Ovary (tissue), 9 donors: ENCODE measurements around the gene ARNT2. TPM values are rescaled to one million over a fixed set of nuclear protein-coding genes. Genes with fewer than 3 reads are reported as not detected.

Experiments used
- DNase-seq, 5 donors: peaks; one replicate each; pipeline ENCODE4 v3.0.0-alpha.2; 2019 to 2020
- H3K27ac ChIP-seq, 2 donors: fragments of 200-600 bp; one replicate each; pipeline versions ENCODE4 v1.5.1 to v1.8.0; 2019 to 2022
- H3K27me3 ChIP-seq: fragments of 200-600 bp; one replicate; pipeline ENCODE4 v1.8.0; 2022
- H3K36me3 ChIP-seq: fragments of 200-600 bp; sonication (generic); one replicate; pipeline ENCODE4 v1.5.1; 2019
- H3K4me1 ChIP-seq: one replicate; pipeline ENCODE4 v1.8.1; 2013; ENCODE audit warnings: mild to moderate bottlenecking, moderate library complexity; ENCODE audit not compliant: insufficient read depth
- H3K4me3 ChIP-seq: fragments of 200-600 bp; sonication (generic); one replicate; pipeline ENCODE4 v1.5.1; 2017
- H3K9me3 ChIP-seq, 2 donors: fragments of 200-600 bp in 1 of 2; sonication (generic) in 1 of 2; one replicate each; pipeline versions ENCODE4 v1.5.1 to v1.8.1; 2013 to 2019; ENCODE audit warnings: mild to moderate bottlenecking in 1 of 2, moderate library complexity in 1 of 2
- CTCF ChIP-seq, 3 donors: fragments of 450-650 bp in 2 of 3; fragments of 200-600 bp in 1 of 3; IDR thresholded peaks; one replicate each; pipeline versions ENCODE4 v1.5.1 to v1.8.0; 2016 to 2022; ENCODE audit warnings: antibody characterized with exemption in 3 of 3, mild to moderate bottlenecking in 1 of 3
- EP300 ChIP-seq: sonication (generic); formaldehyde crosslinking; IDR thresholded peaks from one replicate; pipeline ENCODE4 v1.6.1; 2017; ENCODE audit warnings: antibody characterized with exemption
- POLR2A ChIP-seq: fragments of 450-650 bp; IDR thresholded peaks from one replicate; pipeline ENCODE4 v1.6.1; 2017; ENCODE audit warnings: antibody characterized with exemption, mild to moderate bottlenecking, moderate library complexity
- WGBS, 3 donors: extraction: QIAGEN DNeasy Blood & Tissue Kit in 1 of 3; methylation state at CpG; one replicate each; pipeline versions ENCODE4 v1.1.5 to v1.1.7; 2013 to 2017; 5-methylcytosine and 5-hydroxymethylcytosine counted together
- intact Hi-C, 4 donors: fragments of 100-400 bp; cut with DNase I; formaldehyde crosslinking; loops; one replicate each; pipeline versions ENCODE4 v1.11.0 to v1.15.1; 2022 to 2023
- polyA plus RNA-seq, 2 donors: library from polyadenylated mRNA; stranded (reverse); fragments of 200-250 nt in 1 of 2; fragments of 350-450 nt in 1 of 2; fragmentation: Illumina TruSeq in 1 of 2; extraction: RNeasy Lipid Tissue Mini Kit (QIAGEN cat#74804) in 1 of 2; gene quantifications; one replicate each; pipeline ENCODE4 v1.2.3, GENCODE V29; 2013 to 2014
- total RNA-seq, 7 donors: library from RNA; depleted of rRNA in 2 of 7; stranded (reverse); fragments of >200 nt in 2 of 7; fragmentation: NEBNext Ultra II Directional in 3 of 7; extraction: Animal tissue kit (Norgen Biotek cat#: 25700) in 3 of 7; gene quantifications; one replicate each; pipeline versions ENCODE4 v1.1.0 to v1.2.4, GENCODE V29; 2016 to 2023
- donor health status: DM: no; HTN: no; CAD: no; lungs with moderate emphysema.
- donor health status: DM: no; HTN: no; CAD: no.
- donor health status: Bipolar disorder and iron deficiency.
- donor health status: DM: yes; HTN: yes; CAD: no.
- donor health status: DM: no; HTN: no; CAD: no.
- donor health status: DM: yes; HTN: yes; CAD: no.

The ARNT2 gene
- total and polyA plus RNA-seq, 9 donors, result 11.0 to 20.5 (median 16.2) TPM

DNA sequence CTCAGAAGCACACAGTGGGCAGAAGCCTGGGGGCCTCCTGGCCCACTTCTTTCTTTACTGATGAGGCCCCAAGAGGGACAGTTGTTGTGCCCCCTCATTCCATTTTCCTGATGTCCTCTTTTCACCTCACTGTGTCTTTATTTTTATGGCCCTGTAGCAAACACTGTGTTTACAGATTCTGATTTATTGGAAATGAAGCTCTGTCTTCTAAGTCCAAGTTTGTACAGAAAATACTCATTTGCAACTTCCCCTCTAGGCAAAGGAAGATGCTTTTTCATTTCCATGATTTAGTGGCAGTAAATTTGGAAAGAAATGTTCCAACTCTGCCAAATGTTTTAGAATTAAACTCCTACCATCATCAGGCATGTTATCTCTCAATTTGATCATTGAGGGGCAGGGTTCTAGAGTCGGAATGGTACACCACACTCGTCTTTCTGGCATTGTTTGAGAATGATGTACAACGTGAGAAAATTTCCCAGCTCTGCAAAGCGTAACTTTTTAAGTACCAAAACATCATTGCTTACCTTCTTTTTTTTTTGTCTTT is 129.7 kb downstream of the ARNT2 start:
- Histone ChIP-seq H3K36me3 (no peaks in the 10 kb centered on the region), H3K4me1 (peaks cover 18% of the 10 kb centered on the region), H3K4me3 (no peak overlapping the region), H3K27ac (no peak overlapping the region), H3K9me3 (no peaks in the 10 kb centered on the region), H3K27me3 (no peaks in the 10 kb centered on the region)
- WGBS, 3 donors, result 64 to 86% (median 83%) methylated on average over 4 of the region's 4 CpGs
- no peak for DNase-seq
- intact Hi-C loops, result no loop called here
- TF ChIP-seq POLR2A (no peak), CTCF (IDR thresholded peaks at IDR 0.05) (no peak), EP300 (no peak)

DNA sequence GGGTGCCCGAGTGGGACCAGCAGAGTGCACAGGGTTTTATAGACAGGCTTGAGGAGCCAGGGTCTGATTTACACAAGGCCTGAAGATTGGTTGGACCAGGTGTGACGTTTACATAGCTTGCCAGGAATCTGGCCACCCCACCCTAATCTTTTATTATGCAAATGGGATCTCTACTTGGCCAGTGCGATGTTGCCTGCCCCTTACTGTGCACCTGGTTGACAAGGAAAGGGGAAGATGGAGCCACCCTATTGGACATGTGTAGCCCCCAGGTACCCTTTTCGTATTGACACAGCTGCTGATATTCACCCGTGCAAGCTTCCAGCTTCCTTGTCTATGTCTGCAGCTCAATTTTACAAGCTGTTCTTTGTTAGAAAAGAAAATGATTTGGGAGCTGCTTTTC is 132.0 kb downstream of the ARNT2 start:
- TF ChIP-seq CTCF (IDR thresholded peaks at IDR 0.05) (no peak), POLR2A (no peak), EP300 (no peak)
- no peak overlapping the region for H3K27ac ChIP-seq
- no peaks in the 10 kb centered on the region for H3K9me3 ChIP-seq
- H3K4me1 ChIP-seq, result peaks cover 12% of the 10 kb centered on the region
- intact Hi-C loops, result no loop called here
- H3K27me3 ChIP-seq, result no peaks in the 10 kb centered on the region
- WGBS, 3 donors, result 82 to 86% (median 83%) methylated on average over 5 of the region's 5 CpGs
- no peak overlapping the region for H3K4me3 ChIP-seq
- no peak for DNase-seq
- no peaks in the 10 kb centered on the region for H3K36me3 ChIP-seq

DNA sequence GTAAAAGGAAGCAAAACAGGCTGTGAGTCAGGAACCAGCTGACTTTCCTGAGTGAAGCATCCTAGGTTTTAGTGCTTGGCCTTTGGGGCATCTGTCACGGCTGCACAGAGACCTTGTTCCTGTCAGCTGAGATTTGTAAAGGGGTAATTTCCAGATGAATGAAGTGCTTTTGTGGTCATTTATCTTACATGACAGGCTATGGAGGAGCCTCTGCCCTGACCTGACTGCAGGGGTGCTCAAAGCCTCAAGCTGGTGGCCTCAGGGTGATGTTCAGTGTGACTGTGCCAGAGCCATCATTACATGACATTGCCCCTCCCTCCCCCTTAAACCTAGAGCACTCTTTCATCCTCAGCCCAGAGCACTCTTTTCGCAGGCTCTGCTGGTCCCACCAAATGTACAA is 132.5 kb downstream of the ARNT2 start:
- Histone ChIP-seq H3K36me3 (no peaks in the 10 kb centered on the region), H3K4me3 (no peak overlapping the region), H3K9me3 (no peaks in the 10 kb centered on the region), H3K27me3 (no peaks in the 10 kb centered on the region), H3K4me1 (peaks cover 7% of the 10 kb centered on the region), H3K27ac (no peak overlapping the region)
- 98 to 100% (median 98%) methylated on average over 2 of the region's 2 CpGs for WGBS, 3 donors
- TF ChIP-seq EP300, result no peak
- no peak for TF ChIP-seq POLR2A
- TF ChIP-seq CTCF (IDR thresholded peaks at IDR 0.05), result no peak
- no peak for DNase-seq
- intact Hi-C loops, result no loop called here

DNA sequence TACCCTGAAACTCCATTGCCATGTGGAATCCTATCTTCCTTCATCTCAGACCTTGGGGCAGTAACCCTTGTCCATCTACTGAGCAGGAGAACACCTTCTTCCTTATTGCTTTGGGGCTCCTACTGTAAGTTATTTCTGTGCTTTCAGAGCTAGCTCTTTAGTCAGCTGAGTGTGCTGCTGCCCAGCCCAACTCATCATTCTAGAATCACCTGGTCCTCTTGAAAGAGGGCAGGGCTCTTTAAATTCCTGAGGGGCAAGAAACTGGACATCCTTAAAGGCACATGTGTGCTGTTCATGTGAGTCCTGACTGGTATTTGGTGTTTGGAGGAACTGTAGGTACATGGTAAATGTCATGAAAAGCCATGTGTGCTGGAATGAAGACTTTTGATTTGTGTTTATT is 140.9 kb downstream of the ARNT2 start:
- Histone ChIP-seq H3K27ac (no peak overlapping the region), H3K9me3 (no peaks in the 10 kb centered on the region), H3K4me1 (peaks cover 2% of the 10 kb centered on the region), H3K36me3 (no peaks in the 10 kb centered on the region), H3K4me3 (no peak overlapping the region), H3K27me3 (no peaks in the 10 kb centered on the region)
- intact Hi-C loops, result no loop called here
- DNase-seq, result no peak
- TF ChIP-seq EP300 (no peak), CTCF (IDR thresholded peaks at IDR 0.05) (no peak), POLR2A (no peak)

- DNase-seq, result no peak
- Histone ChIP-seq H3K4me1 (peaks cover 11% of the 10 kb centered on the region), H3K9me3 (no peaks in the 10 kb centered on the region), H3K36me3 (no peaks in the 10 kb centered on the region), H3K27ac (no peak overlapping the region), H3K27me3 (no peaks in the 10 kb centered on the region), H3K4me3 (no peak overlapping the region)
- TF ChIP-seq EP300, result no peak
- no peak for TF ChIP-seq POLR2A
- no peak for TF ChIP-seq CTCF (IDR thresholded peaks at IDR 0.05)
- 30 to 44% (median 44%) methylated on average over 2 of the region's 2 CpGs for WGBS, 3 donors
- intact Hi-C loops, result no loop called here
Measured at GRCh38 chr15:80547264-80547663, 143.1 kb downstream of the ARNT2 start.
